GM12873 (cell line): Measurements from ENCODE around the gene CSF1.

ENCODE experiments used
- CTCF ChIP-seq: IDR thresholded peaks from 2 replicates; pipeline ENCODE4 v1.5.1; 2012; ENCODE audit warnings: low read depth, mild to moderate bottlenecking, moderate library complexity, low read length, control low read depth; ENCODE audit not compliant: insufficient read depth; ENCODE audit errors: missing control alignments

The CSF1 gene

GRCh38 chr1:109874445-109874844 lies 36.2 kb upstream of the CSF1 start:
- no peak for TF ChIP-seq CTCF

- no peak for TF ChIP-seq CTCF
Observed at GRCh38 chr1:109875874-109876273, 34.8 kb upstream of the CSF1 start.

GRCh38 chr1:109876617-109877316 lies 33.9 kb upstream of the CSF1 start:
- no peak for TF ChIP-seq CTCF

- no peak for TF ChIP-seq CTCF
Observed at GRCh38 chr1:109877317-109877771, 33.3 kb upstream of the CSF1 start.

GRCh38 chr1:109877776-109878175 lies 32.9 kb upstream of the CSF1 start:
- no peak for TF ChIP-seq CTCF

GRCh38 chr1:109878531-109879104 lies 32.0 kb upstream of the CSF1 start:
- TF ChIP-seq CTCF = no peak

- TF ChIP-seq CTCF = no peak
Observed at GRCh38 chr1:109879881-109880525, 30.6 kb upstream of the CSF1 start.
